WERI-Rb-1 (cell line): ENCODE data around the gene HOXB13.

Experiments used
- DNase-seq: peaks from one replicate; pipeline ENCODE4 v3.0.0-alpha.2; 2020
- H3K27ac ChIP-seq: fragments of 250-450 bp; sonication (Bioruptor Pico); 2 replicates; pipeline ENCODE4 v1.5.1; 2020; ENCODE audit warnings: mild to moderate bottlenecking, moderate library complexity
- H3K27me3 ChIP-seq: fragments of 250-450 bp; sonication (Bioruptor Pico); 2 replicates; pipeline ENCODE4 v1.5.1; 2021; ENCODE audit warnings: mild to moderate bottlenecking, low read depth, moderate library complexity; ENCODE audit not compliant: insufficient read depth, severe bottlenecking
- H3K36me3 ChIP-seq: fragments of 250-450 bp; sonication (Bioruptor Pico); 2 replicates; pipeline ENCODE4 v1.5.1; 2020; ENCODE audit warnings: mild to moderate bottlenecking, moderate library complexity
- H3K4me3 ChIP-seq: 2 replicates; pipeline ENCODE4 v1.5.1; 2011; ENCODE audit warnings: low read depth, mild to moderate bottlenecking, control low read depth, low read length
- H3K9me3 ChIP-seq: fragments of 250-450 bp; sonication (Bioruptor Pico); 2 replicates; pipeline ENCODE4 v1.5.1; 2021; ENCODE audit warnings: mild to moderate bottlenecking, moderate library complexity; ENCODE audit not compliant: severe bottlenecking
- TF ChIP-seq, protein P1 (sequence below): IDR thresholded peaks from 2 replicates; pipeline ENCODE4 v1.5.1; 2011; ENCODE audit warnings: low read depth, mild to moderate bottlenecking, control low read depth, inconsistent platforms, low read length

HOXB13 gene

DNA sequence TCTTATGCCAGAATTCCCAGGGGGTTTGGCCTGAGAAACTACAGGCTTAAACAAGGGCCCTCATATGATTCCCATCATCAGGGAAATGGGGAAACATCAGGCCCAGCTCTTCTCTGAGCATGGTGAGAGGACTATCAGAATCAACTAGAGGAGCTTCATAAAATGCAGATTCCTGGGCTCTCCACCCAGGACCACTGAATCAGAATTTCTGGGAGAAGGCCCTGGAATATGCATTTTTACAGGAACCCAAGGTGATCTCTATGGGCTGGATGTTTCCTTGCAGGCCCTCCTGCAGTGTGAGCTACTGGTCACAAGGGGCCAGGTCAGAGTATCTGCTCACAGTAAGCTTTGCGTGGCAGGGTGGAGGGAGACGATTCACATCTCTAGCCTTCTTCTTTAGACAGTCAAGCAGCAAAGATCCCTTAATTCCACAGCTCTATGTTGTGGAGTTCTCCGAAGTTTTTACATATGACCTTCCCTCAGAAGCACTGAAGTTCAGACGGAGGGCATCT lies 38.8 kb upstream of the HOXB13 start:
- no peak for DNase-seq
- no peaks in the 10 kb centered on the region for H3K9me3 ChIP-seq
- H3K4me3 ChIP-seq: no peak overlapping the region
- H3K27me3 ChIP-seq: peaks cover 100% of the 10 kb centered on the region
- H3K36me3 ChIP-seq: no peaks in the 10 kb centered on the region
- TF ChIP-seq, protein P1, sequence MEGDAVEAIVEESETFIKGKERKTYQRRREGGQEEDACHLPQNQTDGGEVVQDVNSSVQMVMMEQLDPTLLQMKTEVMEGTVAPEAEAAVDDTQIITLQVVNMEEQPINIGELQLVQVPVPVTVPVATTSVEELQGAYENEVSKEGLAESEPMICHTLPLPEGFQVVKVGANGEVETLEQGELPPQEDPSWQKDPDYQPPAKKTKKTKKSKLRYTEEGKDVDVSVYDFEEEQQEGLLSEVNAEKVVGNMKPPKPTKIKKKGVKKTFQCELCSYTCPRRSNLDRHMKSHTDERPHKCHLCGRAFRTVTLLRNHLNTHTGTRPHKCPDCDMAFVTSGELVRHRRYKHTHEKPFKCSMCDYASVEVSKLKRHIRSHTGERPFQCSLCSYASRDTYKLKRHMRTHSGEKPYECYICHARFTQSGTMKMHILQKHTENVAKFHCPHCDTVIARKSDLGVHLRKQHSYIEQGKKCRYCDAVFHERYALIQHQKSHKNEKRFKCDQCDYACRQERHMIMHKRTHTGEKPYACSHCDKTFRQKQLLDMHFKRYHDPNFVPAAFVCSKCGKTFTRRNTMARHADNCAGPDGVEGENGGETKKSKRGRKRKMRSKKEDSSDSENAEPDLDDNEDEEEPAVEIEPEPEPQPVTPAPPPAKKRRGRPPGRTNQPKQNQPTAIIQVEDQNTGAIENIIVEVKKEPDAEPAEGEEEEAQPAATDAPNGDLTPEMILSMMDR: 0 out of 2 replicates have a peak, but pooled peaks have one; percentile 15
- H3K27ac ChIP-seq: no peak overlapping the region

DNA sequence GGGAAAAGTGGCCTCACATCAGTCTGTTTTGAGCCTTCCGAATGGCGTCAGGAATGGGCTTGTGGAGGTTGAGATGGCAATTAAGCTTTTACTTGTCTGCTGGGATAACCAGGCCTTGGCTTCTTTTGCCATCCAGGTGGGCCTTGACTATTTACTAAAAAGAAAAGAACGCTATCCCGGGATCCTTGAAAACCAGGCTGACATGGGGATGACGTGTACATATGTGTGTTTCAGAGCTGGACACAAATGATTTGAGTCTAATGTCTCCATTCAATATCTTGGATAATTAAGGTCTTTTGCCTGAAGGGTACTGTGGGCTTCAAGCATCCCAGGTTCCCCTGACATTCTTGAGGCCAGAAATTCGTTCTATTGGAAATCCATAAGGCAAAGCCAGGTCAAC lies 32.6 kb upstream of the HOXB13 start:
- Histone ChIP-seq H3K27ac (no peak overlapping the region), H3K36me3 (no peaks in the 10 kb centered on the region), H3K27me3 (peaks cover 100% of the 10 kb centered on the region), H3K9me3 (peaks cover 5% of the 10 kb centered on the region), H3K4me3 (no peak overlapping the region)
- TF ChIP-seq, protein P1: no peak
- no peak for DNase-seq

DNA sequence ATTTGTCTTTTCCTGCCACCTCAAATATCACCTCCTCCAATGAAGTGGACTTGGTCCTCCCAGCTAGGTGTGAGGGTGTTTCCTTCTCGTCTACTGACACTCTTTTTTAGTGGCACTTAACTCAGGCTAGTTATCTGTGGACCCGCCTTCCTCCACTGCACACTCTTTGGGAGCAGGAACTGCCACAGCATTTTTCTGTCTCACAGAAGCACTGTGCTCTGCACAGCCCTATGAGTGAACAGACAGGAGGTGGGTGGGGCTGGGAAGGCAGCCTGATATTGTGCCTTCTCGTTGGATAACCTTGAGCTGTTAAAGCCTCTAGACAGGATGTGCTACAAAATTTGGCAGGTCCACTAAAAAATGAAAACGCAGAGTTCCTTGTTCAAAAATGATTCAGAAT lies 31.9 kb upstream of the HOXB13 start:
- DNase-seq: no peak
- TF ChIP-seq, protein P1: no peak
- peaks cover 5% of the 10 kb centered on the region for H3K9me3 ChIP-seq
- peaks cover 100% of the 10 kb centered on the region for H3K27me3 ChIP-seq
- H3K27ac ChIP-seq: no peak overlapping the region
- no peaks in the 10 kb centered on the region for H3K36me3 ChIP-seq
- no peak overlapping the region for H3K4me3 ChIP-seq

DNA sequence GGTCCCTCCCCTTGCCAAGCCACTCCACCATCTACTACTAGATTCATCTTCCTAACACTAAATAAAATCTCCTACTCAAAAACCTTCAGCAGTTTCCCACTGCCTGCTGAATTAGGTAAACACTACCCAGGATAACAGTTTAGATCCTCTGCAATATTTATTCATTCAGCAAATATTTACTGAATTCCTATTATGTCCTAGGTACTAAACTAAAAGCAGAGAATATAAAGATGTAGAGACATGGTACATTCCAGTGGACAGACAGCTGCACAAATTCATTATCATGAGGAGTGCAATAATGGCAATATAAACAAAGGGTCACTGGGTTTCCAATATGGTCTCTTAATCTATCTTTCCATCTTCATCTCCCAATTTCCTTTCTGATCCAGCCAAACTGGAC lies 30.7 kb upstream of the HOXB13 start:
- DNase-seq: no peak
- H3K36me3 ChIP-seq: no peaks in the 10 kb centered on the region
- peaks cover 100% of the 10 kb centered on the region for H3K27me3 ChIP-seq
- H3K27ac ChIP-seq: no peak overlapping the region
- TF ChIP-seq, protein P1: no peak
- peaks cover 5% of the 10 kb centered on the region for H3K9me3 ChIP-seq
- H3K4me3 ChIP-seq: no peak overlapping the region

DNA sequence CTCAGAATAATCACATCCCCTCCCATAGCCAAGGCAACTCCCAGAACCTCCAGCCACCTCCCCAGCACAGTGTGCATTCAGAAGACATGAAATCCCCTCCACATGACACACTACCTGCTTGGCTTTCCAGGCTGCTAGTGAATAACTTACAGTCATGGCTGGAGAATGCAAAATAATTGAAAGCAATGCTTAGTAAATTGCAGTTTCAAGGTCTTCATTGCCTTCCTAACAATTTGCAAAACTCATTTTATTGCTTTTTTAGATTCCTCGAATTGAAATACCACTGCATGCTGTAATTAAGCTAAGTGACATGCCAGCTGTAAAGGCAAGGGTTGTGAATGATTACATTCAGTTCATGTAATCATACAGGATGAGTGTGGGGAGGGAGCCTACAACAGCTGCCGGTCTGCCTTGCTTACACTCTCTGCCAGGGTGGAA lies 29.0 kb upstream of the HOXB13 start:
- no peak for DNase-seq

More for the DNA sequence above, 29.0 kb upstream of the HOXB13 start:
- H3K27me3 ChIP-seq: peaks cover 100% of the 10 kb centered on the region
- H3K27ac ChIP-seq: no peak overlapping the region
- peaks cover 5% of the 10 kb centered on the region for H3K9me3 ChIP-seq
- no peak overlapping the region for H3K4me3 ChIP-seq
- H3K36me3 ChIP-seq: no peaks in the 10 kb centered on the region
- TF ChIP-seq, protein P1: no peak
